CD4-positive, CD25-positive, alpha-beta regulatory T cell (primary cell): ENCODE data around the gene TRABD2A. TPM values are rescaled to one million over a fixed set of nuclear protein-coding genes. Genes with fewer than 3 reads are reported as not detected.

Experiments used
- polyA plus RNA-seq, 4 donors: library from polyadenylated mRNA; unstranded; fragments of 300-500 nt; fragmentation: Illumina TruSeq; gene quantifications; one replicate each; pipeline ENCODE4 v1.2.3, GENCODE V29; 2021
- total RNA-seq: library from RNA; stranded (reverse); gene quantifications from one replicate; pipeline ENCODE4 v1.2.3, GENCODE V29; 2022

The TRABD2A gene
- total and polyA plus RNA-seq, 5 donors from 2014 or later, result 32.9 to 48.8 (median 40.6) TPM

Other genes with a start within 250 kb of the TRABD2A start
- 2,468 TPM for gene TMSB10, start 24.6 kb upstream of the TRABD2A start, total RNA-seq
- gene TMSB10, start 24.6 kb upstream of the TRABD2A start, polyA plus RNA-seq, result over 10,000 TPM in 1 of 4 donors, 1,000 to 10,000 TPM in 3; 7,086 to 10,693 (median 8,015) TPM
- 80.0 TPM for gene KCMF1, start 90.1 kb upstream of the TRABD2A start, total RNA-seq
- 10 to 100 TPM; 21.3 to 41.8 (median 28.5) TPM for gene KCMF1, start 90.1 kb upstream of the TRABD2A start, polyA plus RNA-seq